Iris pigment epithelial cell (primary cell): ENCODE results near the gene ARAP1.
A peak's percentile ranks its signal among the peaks of the same experiment; 100 is the strongest.

ENCODE experiments used
- DNase-seq: peaks from one replicate; pipeline ENCODE4 v3.0.0-alpha.2; 2011; ENCODE audit warnings: low read depth

The ARAP1 gene

GRCh38 chr11:72779495-72780128, 27.4 kb upstream of the ARAP1 start:
- no peak for DNase-seq

GRCh38 chr11:72778535-72779494, 26.6 kb upstream of the ARAP1 start:
- no peak for DNase-seq

GRCh38 chr11:72777755-72778278, 25.6 kb upstream of the ARAP1 start:
- no peak for DNase-seq

GRCh38 chr11:72776844-72777754, 24.9 kb upstream of the ARAP1 start:
- DNase-seq, result no peak

- DNase-seq, result no peak
These were observed 24.1 kb upstream of the ARAP1 start for GRCh38 chr11:72776117-72776843.

GRCh38 chr11:72775288-72776110, 23.3 kb upstream of the ARAP1 start:
- no peak for DNase-seq

GRCh38 chr11:72774499-72774898, 22.3 kb upstream of the ARAP1 start:
- no peak for DNase-seq

- peak; percentile 49 for DNase-seq
These were observed 21.5 kb upstream of the ARAP1 start for GRCh38 chr11:72773696-72774095.

- DNase-seq, result peak; percentile 95
These were observed 21.1 kb upstream of the ARAP1 start for GRCh38 chr11:72773291-72773690.

GRCh38 chr11:72772059-72772458, 19.9 kb upstream of the ARAP1 start:
- DNase-seq, result no peak

GRCh38 chr11:72771507-72771906, 19.3 kb upstream of the ARAP1 start:
- peak; percentile 77 for DNase-seq

- no peak for DNase-seq
These were observed 18.6 kb upstream of the ARAP1 start for GRCh38 chr11:72770799-72771198.

- peak; percentile 50 for DNase-seq
These were observed 17.5 kb upstream of the ARAP1 start for GRCh38 chr11:72769680-72770079.

- no peak for DNase-seq
These were observed 16.4 kb upstream of the ARAP1 start for GRCh38 chr11:72768581-72768980.

GRCh38 chr11:72767203-72768062, 15.2 kb upstream of the ARAP1 start:
- no peak for DNase-seq

- DNase-seq, result no peak
These were observed 14.1 kb upstream of the ARAP1 start for GRCh38 chr11:72766152-72766902.

GRCh38 chr11:72764503-72764902, 12.3 kb upstream of the ARAP1 start:
- no peak for DNase-seq

GRCh38 chr11:72763823-72764222, 11.6 kb upstream of the ARAP1 start:
- DNase-seq, result no peak
